K562 (cell line): ENCODE measurements around the gene GPATCH3. TPM values are rescaled to one million over a fixed set of nuclear protein-coding genes. Genes with fewer than 3 reads are reported as not detected.

Experiments used
- ATAC-seq: fragments of 200-7000 bp; cut with Tn5 transposase; 3 replicates; pipeline ENCODE4 v1.9.1; 2020; ENCODE audit warnings: moderate library complexity
- BruUV-seq: library from RNA; stranded (reverse); fragments of 400-500 nt; replicated peaks from 2 replicates; lab custom pipeline; 2021; lab: Mats Ljungman, UMichigan
- CTCF ChIA-PET: fragments of 300-600 bp; formaldehyde crosslinking; extraction: SDS; loops from one replicate; lab custom pipeline; 2021; ENCODE audit warnings: low intra/inter-chr PET ratio; lab: Yijun Ruan, JAX
- POLR2A ChIA-PET: fragments of 300-600, 350-650 bp; sonication (Branson Sonifier 250); formaldehyde crosslinking; extraction: SDS; loops from one replicate; lab custom pipeline; 2021; ENCODE audit warnings: antibody characterized with exemption, inconsistent platforms; lab: Yijun Ruan, JAX
- DNase-seq, 4 experiments: peaks; one replicate each; pipeline versions ENCODE4 v3.0.0 to v3.0.0-alpha.2; 2011 to 2018; ENCODE audit warnings: low spot score in 3 of 4, mixed read lengths in 3 of 4; ENCODE audit errors: extremely low read depth in 1 of 4
- FAIRE-seq: peaks from 2 replicates; lab custom pipeline; 2011; peaks lifted over from hg19 to GRCh38; lab: Jason Lieb, UNC
- H2AFZ ChIP-seq: 2 replicates; pipeline ENCODE4 v1.6.0; 2011; ENCODE audit warnings: low read depth, low read length, control low read depth, inconsistent platforms
- H3K27ac ChIP-seq: fragments of 200-600 bp; 3 replicates; pipeline ENCODE4 v1.8.0; 2011; ENCODE audit warnings: low read depth, mild to moderate bottlenecking, control low read depth, inconsistent platforms, low read length, moderate library complexity, mixed read lengths; ENCODE audit errors: extremely low read depth
- H3K27me3 ChIP-seq, 2 experiments: fragments of 300-600 bp in 1 of 2; 2 replicates in 1 of 2; 3 replicates in 1 of 2; pipeline versions ENCODE4 v1.6.0 to v1.8.0; 2011; ENCODE audit warnings: inconsistent platforms in 2 of 2, low read length in 2 of 2, mild to moderate bottlenecking in 1 of 2, mixed read lengths in 1 of 2, moderate library complexity in 1 of 2; ENCODE audit not compliant: control insufficient read depth in 2 of 2, insufficient read depth in 2 of 2
- H3K36me3 ChIP-seq: fragments of 300-600 bp; 3 replicates; pipeline ENCODE4 v1.8.0; 2011; ENCODE audit warnings: mild to moderate bottlenecking, low read length, inconsistent platforms; ENCODE audit not compliant: control insufficient read depth, insufficient read depth
- H3K4me1 ChIP-seq, 2 experiments: fragments of 200-600 bp in 1 of 2; replicated peaks in 1 of 2; 2 replicates in 1 of 2; 3 replicates in 1 of 2; pipeline versions ENCODE4 v1.5.1 to v1.8.0; 2011; ENCODE audit warnings: inconsistent platforms in 2 of 2, low read length in 2 of 2, mild to moderate bottlenecking in 1 of 2, mixed read lengths in 1 of 2, moderate library complexity in 1 of 2; ENCODE audit not compliant: control insufficient read depth in 2 of 2, insufficient read depth in 2 of 2
- H3K4me2 ChIP-seq: 2 replicates; pipeline ENCODE4 v1.6.1; 2011; ENCODE audit warnings: low read length, control low read depth, inconsistent platforms, mixed read lengths; ENCODE audit not compliant: insufficient read depth
- H3K4me3 ChIP-seq: fragments of 200-600 bp; sonication (generic), shearing (Covaris generic); 2 replicates; pipeline ENCODE4 v1.5.1; 2016; ENCODE audit warnings: control low read depth, inconsistent platforms
- H3K79me2 ChIP-seq: fragments of 200-600 bp; 3 replicates; pipeline ENCODE4 v1.8.0; 2011; ENCODE audit warnings: low read length, inconsistent platforms; ENCODE audit not compliant: control insufficient read depth, insufficient read depth
- H3K9ac ChIP-seq, 2 experiments: 2 replicates each; pipeline versions ENCODE4 v1.6.0 to v1.6.1; 2011; ENCODE audit warnings: low read depth in 2 of 2, low read length in 2 of 2, control low read depth in 1 of 2, inconsistent platforms in 1 of 2, mild to moderate bottlenecking in 1 of 2, mixed read lengths in 1 of 2; ENCODE audit not compliant: insufficient read depth in 1 of 2
- H3K9me1 ChIP-seq: one replicate; pipeline ENCODE4 v1.6.0; 2011; ENCODE audit warnings: inconsistent platforms, mild to moderate bottlenecking, low read length, moderate library complexity; ENCODE audit not compliant: control insufficient read depth, insufficient read depth
- H3K9me3 ChIP-seq: replicated peaks from 2 replicates; pipeline ENCODE4 v1.5.1; 2011; ENCODE audit warnings: low read depth, low read length, inconsistent platforms; ENCODE audit not compliant: control insufficient read depth, insufficient read depth
- H4K20me1 ChIP-seq: replicated peaks from 2 replicates; pipeline ENCODE4 v1.6.1; 2011; ENCODE audit warnings: low read length, inconsistent platforms, mixed read lengths; ENCODE audit not compliant: control insufficient read depth, insufficient read depth
- ARID1B ChIP-seq: fragments of 450-650 bp; IDR thresholded peaks from 2 replicates; pipeline ENCODE4 v1.6.1; 2016; ENCODE audit warnings: antibody characterized with exemption, mild to moderate bottlenecking, inconsistent platforms
- POLR2G ChIP-seq: fragments of 200-400 bp; formaldehyde crosslinking; IDR thresholded peaks from 2 replicates; pipeline ENCODE4 v1.6.1; 2017; ENCODE audit warnings: low read depth, mild to moderate bottlenecking, antibody characterized with exemption, low read length, moderate library complexity
- ZBTB9 ChIP-seq: fragments of 450-650 bp; formaldehyde crosslinking; IDR thresholded peaks from 2 replicates; pipeline ENCODE4 v1.4.0; 2020; ENCODE audit warnings: mild to moderate bottlenecking, moderate library complexity
- WGBS: fragments of 100-300 bp; shearing (Covaris generic); methylation state at CpG from one replicate; pipeline ENCODE4 v1.1.6; 2016; ENCODE audit warnings: low coverage, mixed read lengths; ENCODE audit not compliant: insufficient coverage; ENCODE audit errors: missing lambda C conversion rate; 5-methylcytosine and 5-hydroxymethylcytosine counted together
- in situ Hi-C: fragments of 300-500 bp; cut with MboI; formaldehyde crosslinking; loops from 4 replicates; pipeline ENCODE4 v1.15.0; 2018; ENCODE audit warnings: inconsistent platforms, mixed read lengths
- intact Hi-C: fragments of 100-400 bp; cut with micrococcal nuclease; formaldehyde crosslinking; loops from 2 replicates; pipeline ENCODE4 v1.14.2; 2022
- polyA plus RNA-seq, 8 experiments: library from polyadenylated mRNA; depleted of rRNA in 4 of 8; stranded (reverse) in 5 of 8; unstranded in 3 of 8; fragments of >200 nt; fragmentation: Nextera tagmentation in 2 of 8; fragmentation: Illumina TruSeq in 1 of 8; extraction: Ambion mirVana in 2 of 8; extraction: Trizol in 1 of 8; gene quantifications; 2 replicates each; pipeline versions ENCODE4 v1.2.1 to v1.2.3, GENCODE V29; 2011 to 2014; ENCODE audit warnings: inconsistent platforms in 1 of 8, missing spikeins in 1 of 8
- total RNA-seq, 7 experiments: library from RNA; depleted of rRNA in 6 of 7; stranded (reverse); fragments of >200 nt in 6 of 7; fragmentation: Illumina TruSeq in 2 of 7; extraction: Trizol in 2 of 7; gene quantifications; 2 replicates each; pipeline versions ENCODE4 v1.2.1 to v1.2.3, GENCODE V29; 2011 to 2021; ENCODE audit warnings: low replicate concordance in 1 of 7

GPATCH3 gene
- total and polyA plus RNA-seq, 9 of the 15 experiments (the other 6 are each of a cell fraction or from before 2014, with no cell fraction given) = 1.6 to 23.0 (median 13.3) TPM

DNA sequence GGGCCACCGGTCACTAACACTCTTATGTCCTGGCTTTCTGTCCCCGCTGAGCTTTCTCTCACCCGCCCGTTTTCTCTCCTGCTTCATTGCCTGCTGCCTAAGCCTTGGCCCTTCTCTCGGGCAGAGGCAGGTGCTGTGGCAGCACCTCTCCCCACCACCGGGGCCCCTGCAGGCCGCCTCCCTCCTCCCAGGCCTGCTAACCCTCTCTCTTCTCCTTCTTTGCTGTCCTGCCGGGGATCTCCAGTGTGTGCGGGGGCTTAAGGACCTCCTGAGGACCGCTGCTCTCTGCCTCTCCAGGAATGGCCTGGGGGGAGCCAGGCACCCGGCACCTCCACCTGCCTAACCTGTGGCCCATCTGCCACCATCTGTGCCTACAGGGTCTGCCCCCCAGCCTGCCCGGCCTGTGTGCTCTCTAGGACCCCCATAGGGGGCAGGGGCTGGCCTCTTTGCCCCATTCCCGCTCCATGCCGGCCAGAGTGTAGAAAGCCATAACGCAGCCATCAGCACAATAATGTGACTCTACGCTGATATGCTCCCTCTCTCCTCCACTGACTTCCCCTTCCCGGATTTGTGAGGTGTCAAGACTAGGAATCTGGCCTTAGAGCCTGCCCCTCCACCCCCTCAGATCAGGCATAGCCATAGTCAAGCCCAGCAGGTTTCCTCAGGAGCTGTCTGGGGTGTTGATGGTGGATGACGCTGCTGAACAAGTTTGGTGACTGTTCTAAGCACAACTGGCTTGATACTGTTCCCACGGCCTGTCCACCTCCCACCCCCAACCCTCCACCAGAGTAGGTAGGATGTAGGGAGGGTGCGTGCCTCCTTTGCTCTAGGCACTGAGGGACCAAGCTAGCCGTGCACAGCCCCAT is 43.4 kb downstream of the GPATCH3 start:
- no peak for FAIRE-seq
- H3K36me3 ChIP-seq = peaks cover 37% of the 10 kb centered on the region; the same call in 2 of the 3 replicates

More for the DNA sequence above, 43.4 kb downstream of the GPATCH3 start:
- peaks cover 8% of the 10 kb centered on the region for H3K9me1 ChIP-seq
- H3K27me3 ChIP-seq = no peaks in the 10 kb centered on the region
- ChIA-PET POLR2A (interaction anchor here (0.9 kb wide), 1 partner anchor 8 kb away, joined by 3 read pairs; no protein-coding TSS in a partner anchor), CTCF (no interaction called here)
- H3K4me3 ChIP-seq = no peak overlapping the region
- no peak overlapping the region for H2AFZ ChIP-seq
- no peak for ATAC-seq
- no peaks in the 10 kb centered on the region for H3K9me3 ChIP-seq
- no peak overlapping the region for H3K27ac ChIP-seq
- 70% methylated on average over 17 of the region's 21 CpGs for WGBS
- in situ Hi-C loops = no loop called here
- peaks cover 0 to 11% of the 10 kb centered on the region in 2 experiments; a peak in 3 of 5 replicates for H3K4me1 ChIP-seq
- BruUV-seq = no TSS peak
- DNase-seq = no peak
- peaks cover 9% of the 10 kb centered on the region; the same call in 1 of the 2 replicates for H4K20me1 ChIP-seq
- H3K79me2 ChIP-seq = no peaks in the 10 kb centered on the region
- H3K9ac ChIP-seq = peak overlapping the region in 1 of 2 experiments; percentile 72; a peak in 2 of 4 replicates
- intact Hi-C loops = no loop called here
- no peak overlapping the region for H3K4me2 ChIP-seq
- TF ChIP-seq POLR2G (peak; percentile 54), ARID1B (no peak), ZBTB9 (no peak)
